NB4 (cell line): ENCODE results near the gene ATL1.

ENCODE experiments used
- DNase-seq: peaks from one replicate; pipeline ENCODE4 v3.0.0; 2010; ENCODE audit warnings: low read depth
- H3K4me3 ChIP-seq: one replicate; pipeline ENCODE4 v1.5.1; 2011; ENCODE audit warnings: mild to moderate bottlenecking, low read depth, low read length, moderate library complexity
- MYC ChIP-seq: IDR thresholded peaks from 2 replicates; pipeline ENCODE4 v1.6.1; 2011; ENCODE audit warnings: low read depth, low read length
- POLR2A ChIP-seq: IDR thresholded peaks from 2 replicates; pipeline ENCODE4 v1.6.1; 2011; ENCODE audit warnings: mild to moderate bottlenecking; ENCODE audit not compliant: insufficient read length; ENCODE audit errors: extremely low read depth
- TF ChIP-seq, protein P1 (sequence below): IDR thresholded peaks from 2 replicates; pipeline ENCODE4 v1.6.1; 2011; ENCODE audit warnings: low read depth, low read length
- TF ChIP-seq, protein P2 (sequence below): IDR thresholded peaks from one replicate; pipeline ENCODE4 v1.5.1; 2012; ENCODE audit warnings: low read depth, low read length

ATL1 gene

DNA sequence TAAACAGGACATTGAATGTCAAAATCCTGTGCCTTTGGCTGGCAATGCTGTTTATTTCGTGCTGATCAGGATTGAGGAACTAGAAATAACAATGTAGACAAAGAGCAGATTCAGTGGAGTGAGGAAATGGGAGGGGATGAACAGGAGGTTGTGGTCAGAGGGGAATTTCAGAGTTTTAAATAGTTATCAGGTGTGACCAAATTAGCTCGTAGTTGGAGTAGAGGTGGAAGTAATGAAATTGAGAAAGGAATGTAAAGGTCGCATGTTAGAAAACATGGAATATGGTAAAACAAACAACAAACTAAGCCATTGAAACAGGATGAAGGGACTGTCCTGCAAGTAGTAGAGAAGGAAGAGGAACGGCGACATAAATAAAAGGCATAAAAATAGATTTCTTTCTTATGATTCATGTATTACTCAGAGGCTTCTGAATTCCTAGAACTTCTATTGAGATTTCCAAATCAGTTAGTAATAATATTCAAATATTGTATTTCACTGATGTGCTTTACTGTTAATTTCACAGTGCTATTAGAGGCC is 117.7 kb downstream of the ATL1 start:
- TF ChIP-seq, protein P1, sequence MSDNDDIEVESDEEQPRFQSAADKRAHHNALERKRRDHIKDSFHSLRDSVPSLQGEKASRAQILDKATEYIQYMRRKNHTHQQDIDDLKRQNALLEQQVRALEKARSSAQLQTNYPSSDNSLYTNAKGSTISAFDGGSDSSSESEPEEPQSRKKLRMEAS: no peak
- no peak for TF ChIP-seq MYC
- TF ChIP-seq, protein P2, sequence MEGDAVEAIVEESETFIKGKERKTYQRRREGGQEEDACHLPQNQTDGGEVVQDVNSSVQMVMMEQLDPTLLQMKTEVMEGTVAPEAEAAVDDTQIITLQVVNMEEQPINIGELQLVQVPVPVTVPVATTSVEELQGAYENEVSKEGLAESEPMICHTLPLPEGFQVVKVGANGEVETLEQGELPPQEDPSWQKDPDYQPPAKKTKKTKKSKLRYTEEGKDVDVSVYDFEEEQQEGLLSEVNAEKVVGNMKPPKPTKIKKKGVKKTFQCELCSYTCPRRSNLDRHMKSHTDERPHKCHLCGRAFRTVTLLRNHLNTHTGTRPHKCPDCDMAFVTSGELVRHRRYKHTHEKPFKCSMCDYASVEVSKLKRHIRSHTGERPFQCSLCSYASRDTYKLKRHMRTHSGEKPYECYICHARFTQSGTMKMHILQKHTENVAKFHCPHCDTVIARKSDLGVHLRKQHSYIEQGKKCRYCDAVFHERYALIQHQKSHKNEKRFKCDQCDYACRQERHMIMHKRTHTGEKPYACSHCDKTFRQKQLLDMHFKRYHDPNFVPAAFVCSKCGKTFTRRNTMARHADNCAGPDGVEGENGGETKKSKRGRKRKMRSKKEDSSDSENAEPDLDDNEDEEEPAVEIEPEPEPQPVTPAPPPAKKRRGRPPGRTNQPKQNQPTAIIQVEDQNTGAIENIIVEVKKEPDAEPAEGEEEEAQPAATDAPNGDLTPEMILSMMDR: no peak
- TF ChIP-seq POLR2A: no peak
- H3K4me3 ChIP-seq: peak overlapping the region; percentile 16

DNA sequence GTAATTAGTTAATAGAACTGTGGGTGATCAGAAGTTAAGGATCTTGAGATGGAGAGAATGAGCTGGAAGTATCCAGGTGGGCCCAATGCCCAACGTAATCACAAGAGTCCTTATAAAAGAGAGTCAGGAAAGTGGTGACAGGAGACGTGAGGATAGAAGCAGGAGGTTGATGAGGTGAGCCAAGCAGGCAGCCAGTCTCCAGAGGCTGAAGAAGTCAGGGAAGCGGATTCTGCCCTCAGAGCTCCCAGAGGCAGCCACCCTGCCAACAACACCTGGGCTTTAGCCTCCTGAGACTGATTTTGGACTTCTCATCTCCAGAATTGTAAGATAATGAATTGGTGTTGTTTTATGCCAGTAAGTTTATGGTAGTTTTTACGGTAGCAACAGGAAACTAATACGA is 118.2 kb downstream of the ATL1 start:
- H3K4me3 ChIP-seq: no peak overlapping the region
- no peak for TF ChIP-seq MYC
- TF ChIP-seq, protein P1: no peak
- no peak for DNase-seq

More for the DNA sequence above, 117.7 kb downstream of the ATL1 start:
- peak; percentile 66 for DNase-seq

DNA sequence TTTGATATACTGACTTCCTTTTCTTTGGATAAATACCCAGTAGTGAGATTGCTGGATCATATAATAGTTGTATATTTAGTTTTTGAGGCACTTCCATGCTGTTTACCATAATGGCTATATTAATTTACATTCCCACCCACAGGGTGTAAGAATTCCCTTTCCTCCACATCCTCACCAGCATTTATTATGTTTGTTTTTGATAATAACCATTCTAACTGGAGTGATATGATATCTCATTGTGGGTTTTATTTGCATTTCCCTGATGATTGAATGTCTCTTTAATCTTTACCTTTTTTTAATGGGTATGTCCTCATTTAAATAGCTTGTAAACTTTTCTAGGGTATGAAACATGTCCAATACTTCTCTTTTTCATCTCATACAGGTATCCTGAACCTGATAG is 119.7 kb downstream of the ATL1 start:
- no peak overlapping the region for H3K4me3 ChIP-seq
- DNase-seq: no peak
- TF ChIP-seq MYC (no peak), POLR2A (no peak)
- TF ChIP-seq, protein P1: no peak
- TF ChIP-seq, protein P2: no peak
